Osteocyte (in vitro differentiated cells): ENCODE measurements around the gene CACNG4. TPM values are rescaled to one million over a fixed set of nuclear protein-coding genes. Genes with fewer than 3 reads are reported as not detected.

Experiments
- DNase-seq: peaks from one replicate; pipeline ENCODE4 v3.0.0; 2021; ENCODE audit warnings: mixed read lengths; ENCODE audit not compliant: unreplicated experiment; ENCODE audit errors: extremely low spot score
- H3K27ac Mint-ChIP-seq: one replicate; pipeline ENCODE4 v1.8.0; 2021; ENCODE audit warnings: mild to moderate bottlenecking, mixed read lengths; ENCODE audit not compliant: unreplicated experiment
- H3K27me3 Mint-ChIP-seq: one replicate; pipeline ENCODE4 v1.8.0; 2021; ENCODE audit warnings: mixed read lengths; ENCODE audit not compliant: unreplicated experiment
- H3K36me3 Mint-ChIP-seq: one replicate; pipeline ENCODE4 v1.8.0; 2021; ENCODE audit warnings: mixed read lengths; ENCODE audit not compliant: unreplicated experiment
- H3K4me1 Mint-ChIP-seq: one replicate; pipeline ENCODE4 v1.8.0; 2021; ENCODE audit warnings: mixed read lengths; ENCODE audit not compliant: unreplicated experiment
- H3K4me3 Mint-ChIP-seq: one replicate; pipeline ENCODE4 v1.8.0; 2021; ENCODE audit warnings: mild to moderate bottlenecking, moderate library complexity, mixed read lengths; ENCODE audit not compliant: unreplicated experiment
- H3K9me3 Mint-ChIP-seq: one replicate; pipeline ENCODE4 v1.8.0; 2021; ENCODE audit warnings: mixed read lengths; ENCODE audit not compliant: unreplicated experiment
- CTCF ChIP-seq: fragments of 200-600 bp; sonication (generic); IDR thresholded peaks from 2 replicates; pipeline ENCODE4 v1.5.0; 2021; ENCODE audit warnings: antibody characterized with exemption, mild to moderate bottlenecking, moderate library complexity
- total RNA-seq: library from RNA; stranded (reverse); gene quantifications from 2 replicates; pipeline ENCODE4 v1.2.1, GENCODE V29; 2021

Gene CACNG4
- total RNA-seq, 1 donor from 2014 or later: 5.6 TPM

GRCh38 chr17:66983414-66984021 is 19.0 kb downstream of the CACNG4 start:
- no peak overlapping the region for H3K4me3 Mint-ChIP-seq
- peaks cover 19% of the 10 kb centered on the region for H3K4me1 Mint-ChIP-seq
- no peak overlapping the region for H3K27ac Mint-ChIP-seq
- DNase-seq: no peak
- TF ChIP-seq CTCF: no peak
- H3K36me3 Mint-ChIP-seq: no peaks in the 10 kb centered on the region
- H3K27me3 Mint-ChIP-seq: no peaks in the 10 kb centered on the region
- no peaks in the 10 kb centered on the region for H3K9me3 Mint-ChIP-seq

- Mint-ChIP-seq H3K27me3 (no peaks in the 10 kb centered on the region), H3K4me3 (no peak overlapping the region)
- no peak for TF ChIP-seq CTCF
These were observed 20.2 kb downstream of the CACNG4 start for GRCh38 chr17:66984730-66985129.

GRCh38 chr17:66985338-66986237 is 21.1 kb downstream of the CACNG4 start:
- H3K9me3 Mint-ChIP-seq: no peaks in the 10 kb centered on the region
- no peaks in the 10 kb centered on the region for H3K36me3 Mint-ChIP-seq
- no peak overlapping the region for H3K4me3 Mint-ChIP-seq
- DNase-seq: no peak
- no peak overlapping the region for H3K27ac Mint-ChIP-seq
- H3K4me1 Mint-ChIP-seq: peaks cover 7% of the 10 kb centered on the region
- H3K27me3 Mint-ChIP-seq: no peaks in the 10 kb centered on the region
- TF ChIP-seq CTCF: no peak

More at GRCh38 chr17:66984730-66985129, 20.2 kb downstream of the CACNG4 start:
- H3K9me3 Mint-ChIP-seq: no peaks in the 10 kb centered on the region
- no peak for DNase-seq
- H3K4me1 Mint-ChIP-seq: peaks cover 16% of the 10 kb centered on the region
- H3K36me3 Mint-ChIP-seq: no peaks in the 10 kb centered on the region
- H3K27ac Mint-ChIP-seq: no peak overlapping the region

- Mint-ChIP-seq H3K9me3 (no peaks in the 10 kb centered on the region), H3K27ac (no peak overlapping the region), H3K27me3 (no peaks in the 10 kb centered on the region), H3K4me1 (no peaks in the 10 kb centered on the region), H3K4me3 (no peak overlapping the region), H3K36me3 (no peaks in the 10 kb centered on the region)
- TF ChIP-seq CTCF: no peak
- no peak for DNase-seq
These were observed 22.2 kb downstream of the CACNG4 start for GRCh38 chr17:66986659-66987058.

GRCh38 chr17:66987059-66987616 is 22.6 kb downstream of the CACNG4 start:
- DNase-seq: no peak
- H3K4me3 Mint-ChIP-seq: no peak overlapping the region
- no peak for TF ChIP-seq CTCF
- no peaks in the 10 kb centered on the region for H3K9me3 Mint-ChIP-seq
- no peaks in the 10 kb centered on the region for H3K36me3 Mint-ChIP-seq
- no peaks in the 10 kb centered on the region for H3K27me3 Mint-ChIP-seq
- no peaks in the 10 kb centered on the region for H3K4me1 Mint-ChIP-seq
- no peak overlapping the region for H3K27ac Mint-ChIP-seq
